ENCODE data around the gene WDR77. TPM values are rescaled to one million over a fixed set of nuclear protein-coding genes. Genes with fewer than 3 reads are reported as not detected.

WDR77 gene
- total RNA-seq, 1 experiment from 2014 or later: 64.5 TPM

GRCh38 chr1:111490220-111490619 is 41.2 kb upstream of the WDR77 start:
- Mint-ChIP-seq H3K4me1 (peaks cover 6% of the 10 kb centered on the region), H3K36me3 (no peaks in the 10 kb centered on the region), H3K27ac (no peak overlapping the region), H3K27me3 (ENCODE audit: low read depth) (no peaks in the 10 kb centered on the region; the same call in 1 of the 2 replicates), H3K9me3 (peaks cover 15% of the 10 kb centered on the region), H3K4me3 (no peak overlapping the region)
- no peak for ATAC-seq
- ChIA-PET CTCF (interaction anchor here (1.5 kb wide), 2 partner anchors 8 to 18 kb away, joined by 9 to 14 read pairs; no protein-coding TSS in a partner anchor), POLR2A (no interaction called here)
- no peak for TF ChIP-seq AR (CRISPR knock-in tag; IDR thresholded peaks at IDR 0.05)
- TF ChIP-seq ETV6 (CRISPR knock-in tag; IDR thresholded peaks at IDR 0.05): no peak
- no peak for TF ChIP-seq ERG (CRISPR knock-in tag; IDR thresholded peaks at IDR 0.05)
- no peak for DNase-seq (ENCODE audit: low spot score)

- ChIA-PET CTCF (interaction anchor here (1.5 kb wide), 2 partner anchors 8 to 18 kb away, joined by 9 to 14 read pairs; no protein-coding TSS in a partner anchor), POLR2A (no interaction called here)
- no peak for DNase-seq (ENCODE audit: low spot score)
- Mint-ChIP-seq H3K27ac (no peak overlapping the region), H3K4me1 (peaks cover 6% of the 10 kb centered on the region), H3K27me3 (ENCODE audit: low read depth) (no peaks in the 10 kb centered on the region; the same call in 1 of the 2 replicates), H3K36me3 (no peaks in the 10 kb centered on the region), H3K9me3 (peaks cover 15% of the 10 kb centered on the region), H3K4me3 (no peak overlapping the region)
- TF ChIP-seq JUN (CRISPR knock-in tag; IDR thresholded peaks at IDR 0.05): no peak
- no peak for TF ChIP-seq ZNF416 (CRISPR knock-in tag; IDR thresholded peaks at IDR 0.05)
- no peak for TF ChIP-seq SP1 (CRISPR knock-in tag; conservative IDR thresholded peaks at IDR 0.05)
- no peak for TF ChIP-seq ATF3 (CRISPR knock-in tag; conservative IDR thresholded peaks at IDR 0.05)
- TF ChIP-seq CDX4 (CRISPR knock-in tag; IDR thresholded peaks at IDR 0.05; ENCODE audit: borderline replicate concordance): no peak
- ATAC-seq: no peak
These were observed 40.5 kb upstream of the WDR77 start for GRCh38 chr1:111489604-111490003.

- ATAC-seq (no peak), DNase-seq (ENCODE audit: low spot score) (no peak)
- no peaks in the 10 kb centered on the region for H3K27me3 Mint-ChIP-seq (ENCODE audit: low read depth)
- no peak for TF ChIP-seq ZSCAN18 (CRISPR knock-in tag; IDR thresholded peaks at IDR 0.05)
- TF ChIP-seq NR3C1 (CRISPR knock-in tag; conservative IDR thresholded peaks at IDR 0.05; ENCODE audit: low read depth): no peak
- no peak for TF ChIP-seq USF2 (CRISPR knock-in tag; IDR thresholded peaks at IDR 0.05)
- TF ChIP-seq FOXK1 (CRISPR knock-in tag; IDR thresholded peaks at IDR 0.05): no peak
- TF ChIP-seq CDX4 (CRISPR knock-in tag; IDR thresholded peaks at IDR 0.05; ENCODE audit: borderline replicate concordance): no peak
- CTCF ChIA-PET: interaction anchor here (1.2 to 1.6 kb wide), 2 partner anchors 18 to 27 kb away, joined by 4 to 5 read pairs; no protein-coding TSS in a partner anchor
- H3K9me3 Mint-ChIP-seq: peaks cover 9% of the 10 kb centered on the region
- no peak overlapping the region for H3K27ac Mint-ChIP-seq
- POLR2A ChIA-PET: no interaction called here
- H3K4me3 Mint-ChIP-seq: no peak overlapping the region
- H3K4me1 Mint-ChIP-seq: peaks cover 6% of the 10 kb centered on the region
- no peaks in the 10 kb centered on the region for H3K36me3 Mint-ChIP-seq
These were observed 39.6 kb upstream of the WDR77 start for GRCh38 chr1:111488669-111489068.

Measured in WTC11 (cell line).